Measurements from ENCODE around the gene CTBP2. TPM values are rescaled to one million over a fixed set of nuclear protein-coding genes. Genes with fewer than 3 reads are reported as not detected.

CTBP2 gene
- total RNA-seq, 1 donor from 2014 or later, result 123 TPM

GRCh38 chr10:124956764-124957163 lies 203.6 kb downstream of the CTBP2 start:
- no peak for DNase-seq (ENCODE audit: low read depth)

GRCh38 chr10:124955868-124956267 lies 204.5 kb downstream of the CTBP2 start:
- Histone ChIP-seq H3K36me3 (ENCODE audit: control insufficient read depth, insufficient read depth, low read length) (no peaks in the 10 kb centered on the region), H3K4me3 (ENCODE audit: low read depth, low read length) (no peak overlapping the region), H3K27me3 (ENCODE audit: control insufficient read depth, insufficient read depth, low read length) (no peaks in the 10 kb centered on the region)
- TF ChIP-seq CTCF (IDR thresholded peaks at IDR 0.05; ENCODE audit: insufficient read depth, low read length, severe bottlenecking), result no peak
- FAIRE-seq (no peak), DNase-seq (ENCODE audit: low read depth) (no peak)

More at GRCh38 chr10:124956764-124957163, 203.6 kb downstream of the CTBP2 start:
- TF ChIP-seq CTCF (IDR thresholded peaks at IDR 0.05; ENCODE audit: insufficient read depth, low read length, severe bottlenecking), result no peak
- H3K27me3 ChIP-seq (ENCODE audit: control insufficient read depth, insufficient read depth, low read length), result no peaks in the 10 kb centered on the region
- H3K36me3 ChIP-seq (ENCODE audit: control insufficient read depth, insufficient read depth, low read length), result no peaks in the 10 kb centered on the region
- no peak overlapping the region for H3K4me3 ChIP-seq (ENCODE audit: low read depth, low read length)
- no peak for FAIRE-seq

GRCh38 chr10:124955243-124955642 lies 205.1 kb downstream of the CTBP2 start:
- no peak overlapping the region for H3K4me3 ChIP-seq (ENCODE audit: low read depth, low read length)
- no peaks in the 10 kb centered on the region for H3K27me3 ChIP-seq (ENCODE audit: control insufficient read depth, insufficient read depth, low read length)
- no peaks in the 10 kb centered on the region for H3K36me3 ChIP-seq (ENCODE audit: control insufficient read depth, insufficient read depth, low read length)
- no peak for TF ChIP-seq CTCF (IDR thresholded peaks at IDR 0.05; ENCODE audit: insufficient read depth, low read length, severe bottlenecking)
- DNase-seq (ENCODE audit: low read depth) (no peak), FAIRE-seq (no peak)

GRCh38 chr10:124953421-124953820 lies 206.9 kb downstream of the CTBP2 start:
- Histone ChIP-seq H3K4me3 (ENCODE audit: low read depth, low read length) (no peak overlapping the region), H3K27me3 (ENCODE audit: control insufficient read depth, insufficient read depth, low read length) (no peaks in the 10 kb centered on the region), H3K36me3 (ENCODE audit: control insufficient read depth, insufficient read depth, low read length) (no peaks in the 10 kb centered on the region)
- TF ChIP-seq CTCF (IDR thresholded peaks at IDR 0.05; ENCODE audit: insufficient read depth, low read length, severe bottlenecking), result no peak
- FAIRE-seq, result no peak
- DNase-seq (ENCODE audit: low read depth), result no peak

- Histone ChIP-seq H3K27me3 (ENCODE audit: control insufficient read depth, insufficient read depth, low read length) (no peaks in the 10 kb centered on the region), H3K4me3 (ENCODE audit: low read depth, low read length) (no peak overlapping the region), H3K36me3 (ENCODE audit: control insufficient read depth, insufficient read depth, low read length) (no peaks in the 10 kb centered on the region)
- FAIRE-seq (no peak), DNase-seq (ENCODE audit: low read depth) (no peak)
- no peak for TF ChIP-seq CTCF (IDR thresholded peaks at IDR 0.05; ENCODE audit: insufficient read depth, low read length, severe bottlenecking)
Measured at GRCh38 chr10:124952123-124952522, 208.2 kb downstream of the CTBP2 start.

- no peaks in the 10 kb centered on the region for H3K27me3 ChIP-seq (ENCODE audit: control insufficient read depth, insufficient read depth, low read length)
- H3K4me3 ChIP-seq (ENCODE audit: low read depth, low read length), result no peak overlapping the region
- no peak for DNase-seq (ENCODE audit: low read depth)
- no peaks in the 10 kb centered on the region for H3K36me3 ChIP-seq (ENCODE audit: control insufficient read depth, insufficient read depth, low read length)
- no peak for TF ChIP-seq CTCF (IDR thresholded peaks at IDR 0.05; ENCODE audit: insufficient read depth, low read length, severe bottlenecking)
- no peak for FAIRE-seq
Measured at GRCh38 chr10:124949543-124949942, 210.8 kb downstream of the CTBP2 start.
